CD4-positive, alpha-beta T cell treated with Interleukin-21 for 1 hour (primary cell): Measurements from ENCODE around the gene BCKDHB.
"Not testable (repeated sequence)": the region's sequence is repeated elsewhere in the genome, so short reads cannot be mapped to it uniquely, and the experiment has no call there.

Experiments used
- DNase-seq: peaks from one replicate; pipeline ENCODE4 v3.0.0-alpha.2; 2020

Gene BCKDHB

GRCh38 chr6:80106418-80107235 is at the start of gene BCKDHB:
Gene BCKDHB, plus strand, starts transcription at chr6:80106671. Its CDS starts 23 bp downstream, at chr6:80106694.
- DNase-seq, result peak; percentile 99

GRCh38 chr6:80060774-80061173 is 45.7 kb upstream of the BCKDHB start:
- no peak for DNase-seq

- DNase-seq, result not testable (repeated sequence)
These were observed 38.3 kb upstream of the BCKDHB start for GRCh38 chr6:80068146-80068545.

GRCh38 chr6:80070431-80070830 is 36.0 kb upstream of the BCKDHB start:
- DNase-seq, result not testable (repeated sequence)

DNA sequence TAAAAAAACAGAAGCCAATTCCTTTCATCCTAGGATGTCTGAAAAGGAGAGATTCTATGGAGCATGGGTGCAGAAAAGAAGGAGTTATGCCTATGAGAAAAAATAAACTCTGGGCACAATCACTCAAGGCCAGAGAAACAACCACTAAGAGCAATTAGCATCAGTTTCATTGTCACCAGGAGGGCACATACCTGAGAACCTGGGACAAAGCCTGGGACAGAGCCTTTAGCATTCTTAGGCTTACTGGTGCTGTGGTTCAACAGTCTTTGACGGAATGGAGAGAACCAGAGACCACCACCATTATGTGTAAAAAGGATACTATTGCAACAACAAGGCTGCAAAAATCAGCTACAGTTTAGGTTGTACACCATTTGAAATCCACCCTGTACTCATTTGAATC is 29.4 kb upstream of the BCKDHB start:
- no peak for DNase-seq

DNA sequence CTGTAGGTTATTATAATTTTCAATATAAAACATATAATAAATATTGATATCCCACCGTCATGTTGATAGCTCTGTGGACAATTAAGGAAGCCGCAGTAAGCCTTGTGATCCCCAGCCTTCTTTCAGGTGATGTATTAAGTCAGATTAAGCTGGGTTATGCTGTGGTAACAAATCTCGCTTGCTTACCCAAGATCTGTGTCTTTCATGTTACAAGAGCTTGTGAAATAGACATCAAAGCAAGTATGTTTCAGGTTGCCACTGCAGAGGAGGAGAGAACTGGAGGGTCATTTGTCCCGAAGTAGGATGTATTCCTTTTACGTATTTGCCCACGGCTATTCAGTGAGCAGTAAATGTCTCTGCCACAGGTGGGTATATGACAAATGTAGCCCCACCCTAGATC is 17.8 kb upstream of the BCKDHB start:
- no peak for DNase-seq

- no peak for DNase-seq
These were observed 15.0 kb upstream of the BCKDHB start for GRCh38 chr6:80091506-80091905.

- peak; percentile 44 for DNase-seq
These were observed 12.5 kb upstream of the BCKDHB start for GRCh38 chr6:80094017-80094416.

DNA sequence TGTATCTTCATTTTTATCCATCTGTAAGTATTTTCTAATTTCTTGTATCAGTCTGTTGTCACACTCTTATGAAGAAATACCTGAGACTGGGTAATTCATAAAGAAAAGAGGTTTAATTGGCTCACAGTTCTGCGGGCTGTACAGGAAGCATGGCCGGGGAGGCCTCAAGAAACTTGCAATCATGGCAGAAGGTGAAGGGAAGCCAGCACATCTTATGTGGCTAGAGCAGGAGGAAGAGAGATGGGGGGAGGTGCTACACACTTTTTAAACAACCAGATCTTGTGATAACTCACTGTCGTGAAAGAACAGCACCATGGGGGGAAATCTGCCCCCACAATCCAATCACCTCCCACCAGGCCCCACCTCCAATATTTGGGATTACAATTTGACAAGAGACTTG is 10.9 kb upstream of the BCKDHB start:
- DNase-seq, result no peak

GRCh38 chr6:80098392-80098791 is 8.1 kb upstream of the BCKDHB start:
- DNase-seq, result no peak

GRCh38 chr6:80104520-80104919 is 2.0 kb upstream of the BCKDHB start:
- no peak for DNase-seq

GRCh38 chr6:80105972-80106417 is 476 bp upstream of the BCKDHB start:
- DNase-seq, result no peak

- DNase-seq, result not testable (repeated sequence)
These were observed 16.1 kb downstream of the BCKDHB start for GRCh38 chr6:80122576-80122975.

- DNase-seq, result no peak
These were observed 20.3 kb downstream of the BCKDHB start for GRCh38 chr6:80126657-80127345.

DNA sequence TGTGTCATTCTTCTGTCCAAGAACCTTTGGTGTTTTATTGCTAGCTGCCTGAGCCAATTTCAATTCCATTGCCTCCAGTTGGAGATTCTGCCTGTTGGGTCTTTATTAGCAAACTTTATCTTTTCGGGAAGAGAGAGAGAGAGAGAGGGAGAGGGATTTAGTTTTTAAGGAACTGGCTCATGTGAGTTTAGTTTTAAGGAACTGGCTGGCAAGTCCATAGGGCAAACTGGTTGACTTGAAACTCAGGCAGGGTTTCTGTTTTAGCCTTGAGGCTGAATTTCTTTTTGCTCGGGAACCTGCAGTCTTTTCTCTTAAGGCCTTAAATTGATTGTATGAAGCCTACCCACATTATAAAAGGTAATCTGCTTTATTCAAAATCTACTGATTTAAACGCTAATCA is 23.0 kb downstream of the BCKDHB start:
- no peak for DNase-seq

- peak; percentile 21 for DNase-seq
These were observed 26.5 kb downstream of the BCKDHB start for GRCh38 chr6:80133020-80133419.

GRCh38 chr6:80134065-80134464 is 27.6 kb downstream of the BCKDHB start:
- no peak for DNase-seq

DNA sequence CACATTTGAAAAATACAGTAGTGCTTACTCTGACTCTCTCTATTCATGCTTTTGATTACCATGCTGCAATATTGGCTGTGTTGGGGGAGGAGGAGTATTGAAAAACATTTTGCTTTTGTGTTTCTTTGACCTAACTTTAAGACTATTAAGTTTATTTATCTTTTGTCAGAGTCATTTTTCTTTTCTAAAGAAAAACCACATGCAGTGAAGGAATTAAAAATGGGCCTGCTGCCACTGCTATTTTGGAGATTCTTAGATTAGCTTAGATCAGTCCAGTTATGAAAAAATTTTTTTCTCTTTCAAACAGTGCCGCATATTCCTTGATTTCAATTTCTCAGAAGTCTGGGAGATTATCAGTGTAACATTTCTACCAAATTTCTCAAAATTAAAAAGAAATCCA is 36.1 kb downstream of the BCKDHB start:
- no peak for DNase-seq

- DNase-seq, result no peak
These were observed 37.0 kb downstream of the BCKDHB start for GRCh38 chr6:80143419-80143937.

- no peak for DNase-seq
These were observed 38.4 kb downstream of the BCKDHB start for GRCh38 chr6:80144753-80145315.

GRCh38 chr6:80145509-80145908 is 39.0 kb downstream of the BCKDHB start:
- no peak for DNase-seq

GRCh38 chr6:80145921-80146320 is 39.5 kb downstream of the BCKDHB start:
- no peak for DNase-seq

- no peak for DNase-seq
These were observed 41.7 kb downstream of the BCKDHB start for GRCh38 chr6:80148220-80148619.

- DNase-seq, result no peak
These were observed 45.2 kb downstream of the BCKDHB start for GRCh38 chr6:80151635-80152034.
